Osteoblast (primary cell): ENCODE data around the gene LNX2. TPM values are rescaled to one million over a fixed set of nuclear protein-coding genes. Genes with fewer than 3 reads are reported as not detected.

Experiments used
- DNase-seq: peaks from one replicate; pipeline ENCODE4 v3.0.0; 2011; ENCODE audit warnings: low spot score, mixed read lengths; ENCODE audit not compliant: insufficient read length; ENCODE audit errors: missing footprints
- H2AFZ ChIP-seq: 2 replicates; pipeline ENCODE4 v1.6.0; 2011; ENCODE audit warnings: mild to moderate bottlenecking, low read length
- H3K27ac ChIP-seq: 2 replicates; pipeline ENCODE4 v1.5.1; 2011; ENCODE audit warnings: mild to moderate bottlenecking, low read depth, low read length, moderate library complexity
- H3K27me3 ChIP-seq: 2 replicates; pipeline ENCODE4 v1.6.0; 2012; ENCODE audit warnings: mild to moderate bottlenecking, control low read depth, inconsistent platforms, low read length, moderate library complexity; ENCODE audit not compliant: insufficient read depth
- H3K36me3 ChIP-seq: 2 replicates; pipeline ENCODE4 v1.5.1; 2011; ENCODE audit warnings: mild to moderate bottlenecking, low read length, control low read depth, moderate library complexity; ENCODE audit not compliant: insufficient read depth
- H3K4me1 ChIP-seq: 2 replicates; pipeline ENCODE4 v1.5.1; 2011; ENCODE audit warnings: mild to moderate bottlenecking, low read length, control low read depth, moderate library complexity; ENCODE audit not compliant: insufficient read depth
- H3K4me2 ChIP-seq: 2 replicates; pipeline ENCODE4 v1.6.0; 2011; ENCODE audit warnings: mild to moderate bottlenecking, low read length; ENCODE audit not compliant: insufficient read depth
- H3K4me3 ChIP-seq: fragments of 200-600 bp; sonication (generic); 3 replicates; pipeline ENCODE4 v1.5.1; 2012; ENCODE audit warnings: mild to moderate bottlenecking, low read length, inconsistent platforms; ENCODE audit not compliant: insufficient read depth
- H3K79me2 ChIP-seq: 2 replicates; pipeline ENCODE4 v1.6.0; 2012; ENCODE audit warnings: mild to moderate bottlenecking, low read length, control low read depth, inconsistent platforms; ENCODE audit not compliant: insufficient read depth
- H3K9me3 ChIP-seq: 2 replicates; pipeline ENCODE4 v1.5.1; 2011; ENCODE audit warnings: low read depth, low read length, control low read depth
- H4K20me1 ChIP-seq: 2 replicates; pipeline ENCODE4 v1.6.0; 2012; ENCODE audit warnings: mild to moderate bottlenecking, low read length, control low read depth; ENCODE audit not compliant: insufficient read depth
- total RNA-seq: library from RNA; depleted of rRNA; stranded (reverse); fragments of >200 nt; gene quantifications from 2 replicates; pipeline ENCODE4 v1.2.3, GENCODE V29; 2012
- TF ChIP-seq, protein P1 (sequence below): IDR thresholded peaks from 2 replicates; pipeline ENCODE4 v1.5.1; 2011; ENCODE audit warnings: mild to moderate bottlenecking, low read depth, low read length, moderate library complexity; ENCODE audit errors: extremely low read depth

The LNX2 gene
- total RNA-seq, 1 donor = 15.2 TPM

DNA sequence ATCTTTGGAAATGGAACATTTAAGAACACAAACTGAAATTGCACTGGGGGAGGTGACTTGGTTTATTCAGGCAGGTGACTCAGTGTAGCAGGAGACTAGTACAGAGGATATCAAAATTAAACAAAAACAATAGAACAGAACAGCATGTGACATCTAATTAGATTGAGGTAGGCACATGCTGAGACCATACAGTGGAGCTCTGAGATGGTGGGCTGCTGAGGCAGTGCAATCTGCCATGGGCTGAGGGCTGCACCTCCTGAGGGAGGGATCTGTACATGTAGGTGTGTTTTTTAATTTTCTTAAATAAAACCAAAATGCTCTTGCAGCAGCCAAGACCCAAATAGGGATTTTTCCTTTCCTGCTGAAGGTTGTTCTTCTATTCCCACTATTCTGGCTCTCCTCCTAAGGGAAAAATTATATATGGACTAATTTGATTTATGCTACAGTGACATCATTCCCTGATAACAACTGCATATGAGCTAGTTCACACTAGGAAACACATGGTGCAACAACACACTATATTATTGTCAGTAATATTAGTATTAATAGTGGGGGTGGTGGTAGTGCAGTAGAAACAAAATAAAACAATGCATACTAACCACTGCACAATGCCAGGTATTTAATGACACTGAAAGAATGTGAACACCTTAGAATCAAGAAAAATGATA is 48.0 kb downstream of the LNX2 start:
- H3K79me2 ChIP-seq = no peaks in the 10 kb centered on the region
- no peaks in the 10 kb centered on the region for H4K20me1 ChIP-seq
- H3K36me3 ChIP-seq = no peaks in the 10 kb centered on the region
- peaks cover 9% of the 10 kb centered on the region for H3K4me1 ChIP-seq
- no peak overlapping the region for H3K27ac ChIP-seq
- no peak overlapping the region for H2AFZ ChIP-seq
- no peaks in the 10 kb centered on the region for H3K27me3 ChIP-seq
- DNase-seq = no peak
- no peaks in the 10 kb centered on the region for H3K9me3 ChIP-seq
- H3K4me2 ChIP-seq = no peak overlapping the region
- TF ChIP-seq, protein P1, sequence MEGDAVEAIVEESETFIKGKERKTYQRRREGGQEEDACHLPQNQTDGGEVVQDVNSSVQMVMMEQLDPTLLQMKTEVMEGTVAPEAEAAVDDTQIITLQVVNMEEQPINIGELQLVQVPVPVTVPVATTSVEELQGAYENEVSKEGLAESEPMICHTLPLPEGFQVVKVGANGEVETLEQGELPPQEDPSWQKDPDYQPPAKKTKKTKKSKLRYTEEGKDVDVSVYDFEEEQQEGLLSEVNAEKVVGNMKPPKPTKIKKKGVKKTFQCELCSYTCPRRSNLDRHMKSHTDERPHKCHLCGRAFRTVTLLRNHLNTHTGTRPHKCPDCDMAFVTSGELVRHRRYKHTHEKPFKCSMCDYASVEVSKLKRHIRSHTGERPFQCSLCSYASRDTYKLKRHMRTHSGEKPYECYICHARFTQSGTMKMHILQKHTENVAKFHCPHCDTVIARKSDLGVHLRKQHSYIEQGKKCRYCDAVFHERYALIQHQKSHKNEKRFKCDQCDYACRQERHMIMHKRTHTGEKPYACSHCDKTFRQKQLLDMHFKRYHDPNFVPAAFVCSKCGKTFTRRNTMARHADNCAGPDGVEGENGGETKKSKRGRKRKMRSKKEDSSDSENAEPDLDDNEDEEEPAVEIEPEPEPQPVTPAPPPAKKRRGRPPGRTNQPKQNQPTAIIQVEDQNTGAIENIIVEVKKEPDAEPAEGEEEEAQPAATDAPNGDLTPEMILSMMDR = no peak
- H3K4me3 ChIP-seq = no peak overlapping the region

- TF ChIP-seq, protein P1 = no peak
- no peaks in the 10 kb centered on the region for H3K9me3 ChIP-seq
- no peak overlapping the region for H3K4me3 ChIP-seq
- DNase-seq = no peak
- H3K4me1 ChIP-seq = peaks cover 9% of the 10 kb centered on the region
- no peak overlapping the region for H3K27ac ChIP-seq
- H3K36me3 ChIP-seq = peaks cover 9% of the 10 kb centered on the region
- H3K79me2 ChIP-seq = no peaks in the 10 kb centered on the region
- no peaks in the 10 kb centered on the region for H3K27me3 ChIP-seq
- no peak overlapping the region for H2AFZ ChIP-seq
- H3K4me2 ChIP-seq = no peak overlapping the region
- H4K20me1 ChIP-seq = no peaks in the 10 kb centered on the region
Observed at GRCh38 chr13:27570906-27571305, 49.4 kb downstream of the LNX2 start.

DNA sequence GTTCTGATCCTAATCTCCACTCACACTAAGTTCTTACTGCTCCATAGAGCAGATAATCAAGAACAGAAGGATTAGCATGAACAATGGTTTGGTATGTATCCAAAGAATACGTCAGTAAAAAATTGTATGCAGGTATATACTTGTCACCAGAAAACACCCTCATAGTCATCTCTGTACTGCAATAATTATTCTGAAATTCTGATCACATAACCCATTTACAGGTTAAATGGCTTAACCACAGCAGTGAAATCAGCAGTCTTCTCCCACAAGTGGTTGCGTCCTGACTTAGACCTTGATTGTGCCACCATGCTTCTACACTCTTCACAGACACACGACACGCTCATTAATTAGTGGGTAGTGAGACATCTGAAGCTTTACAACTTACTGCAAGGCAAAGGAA is 50.9 kb downstream of the LNX2 start:
- TF ChIP-seq, protein P1 = no peak
- peaks cover 9% of the 10 kb centered on the region for H3K36me3 ChIP-seq
- H3K4me1 ChIP-seq = peaks cover 9% of the 10 kb centered on the region
- no peak overlapping the region for H3K4me3 ChIP-seq
- no peaks in the 10 kb centered on the region for H4K20me1 ChIP-seq
- no peak for DNase-seq
- no peak overlapping the region for H2AFZ ChIP-seq
- H3K79me2 ChIP-seq = no peaks in the 10 kb centered on the region
- no peak overlapping the region for H3K4me2 ChIP-seq
- no peaks in the 10 kb centered on the region for H3K27me3 ChIP-seq
- H3K27ac ChIP-seq = no peak overlapping the region
- H3K9me3 ChIP-seq = no peaks in the 10 kb centered on the region

DNA sequence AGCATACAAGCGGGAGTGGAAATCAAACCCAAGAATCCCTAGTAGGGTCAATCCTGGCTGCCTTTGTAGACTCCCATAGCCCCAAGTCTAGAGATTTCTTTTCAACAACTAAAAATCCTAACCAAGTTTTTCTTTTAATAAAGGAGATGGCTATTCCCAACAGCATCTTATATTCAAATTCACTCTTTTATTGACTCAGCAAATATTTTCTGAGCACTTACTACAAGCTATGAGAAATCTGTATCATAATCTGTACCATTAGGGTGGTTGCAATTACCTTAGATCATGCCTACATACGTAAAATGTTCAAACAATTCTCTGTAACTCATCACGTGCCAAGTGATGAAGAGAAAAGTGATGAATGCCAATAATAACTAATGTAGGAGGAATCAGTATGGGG is 54.5 kb downstream of the LNX2 start:
- H3K79me2 ChIP-seq = no peaks in the 10 kb centered on the region
- no peak overlapping the region for H3K27ac ChIP-seq
- peaks cover 9% of the 10 kb centered on the region for H3K36me3 ChIP-seq
- no peaks in the 10 kb centered on the region for H3K9me3 ChIP-seq
- TF ChIP-seq, protein P1 = no peak
- no peak overlapping the region for H3K4me2 ChIP-seq
- H4K20me1 ChIP-seq = no peaks in the 10 kb centered on the region
- no peak overlapping the region for H2AFZ ChIP-seq
- H3K4me3 ChIP-seq = no peak overlapping the region
- no peaks in the 10 kb centered on the region for H3K4me1 ChIP-seq
- no peak for DNase-seq
- H3K27me3 ChIP-seq = no peaks in the 10 kb centered on the region
